KOPT-K1 (cell line): Measurements from ENCODE around the gene LGR4.

Experiments used
- H3K27ac ChIP-seq: fragments of 200-600 bp; sonication (generic); 2 replicates; pipeline ENCODE4 v1.5.1; 2016; ENCODE audit warnings: antibody characterized with exemption, mild to moderate bottlenecking, low read depth, low read length; ENCODE audit not compliant: poor library complexity, severe bottlenecking
- H3K36me3 ChIP-seq: fragments of 200-600 bp; sonication (generic); 2 replicates; pipeline ENCODE4 v1.5.1; 2017; ENCODE audit warnings: antibody characterized with exemption, mild to moderate bottlenecking, low read length, moderate library complexity; ENCODE audit not compliant: insufficient read depth
- H3K9me3 ChIP-seq: fragments of 200-600 bp; sonication (generic); 2 replicates; pipeline ENCODE4 v1.5.1; 2017; ENCODE audit warnings: antibody characterized with exemption, low read length, mild to moderate bottlenecking; ENCODE audit not compliant: insufficient read depth, poor library complexity, severe bottlenecking

LGR4 gene

GRCh38 chr11:27379449-27379848 is 93.1 kb downstream of the LGR4 start:
- Histone ChIP-seq H3K9me3 (no peaks in the 10 kb centered on the region), H3K27ac (no peak overlapping the region), H3K36me3 (no peaks in the 10 kb centered on the region)

- H3K27ac ChIP-seq, result no peak overlapping the region
- H3K36me3 ChIP-seq, result no peaks in the 10 kb centered on the region
- H3K9me3 ChIP-seq, result no peaks in the 10 kb centered on the region
These were observed 97.2 kb downstream of the LGR4 start for GRCh38 chr11:27375370-27375769.

GRCh38 chr11:27373856-27374602 is 98.6 kb downstream of the LGR4 start:
- no peaks in the 10 kb centered on the region for H3K36me3 ChIP-seq
- no peaks in the 10 kb centered on the region for H3K9me3 ChIP-seq
- no peak overlapping the region for H3K27ac ChIP-seq

GRCh38 chr11:27373392-27373791 is 99.2 kb downstream of the LGR4 start:
- no peak overlapping the region for H3K27ac ChIP-seq
- H3K36me3 ChIP-seq, result no peaks in the 10 kb centered on the region
- H3K9me3 ChIP-seq, result no peaks in the 10 kb centered on the region

- Histone ChIP-seq H3K27ac (no peak overlapping the region), H3K36me3 (no peaks in the 10 kb centered on the region), H3K9me3 (no peaks in the 10 kb centered on the region)
These were observed 100.4 kb downstream of the LGR4 start for GRCh38 chr11:27372164-27372563.

GRCh38 chr11:27371489-27371888 is 101.1 kb downstream of the LGR4 start:
- Histone ChIP-seq H3K36me3 (no peaks in the 10 kb centered on the region), H3K9me3 (no peaks in the 10 kb centered on the region), H3K27ac (no peak overlapping the region)

GRCh38 chr11:27370374-27370773 is 102.2 kb downstream of the LGR4 start:
- Histone ChIP-seq H3K36me3 (no peaks in the 10 kb centered on the region), H3K27ac (no peak overlapping the region), H3K9me3 (no peaks in the 10 kb centered on the region)

GRCh38 chr11:27367881-27368280 is 104.7 kb downstream of the LGR4 start:
- no peak overlapping the region for H3K27ac ChIP-seq
- no peaks in the 10 kb centered on the region for H3K9me3 ChIP-seq
- H3K36me3 ChIP-seq, result no peaks in the 10 kb centered on the region

- H3K36me3 ChIP-seq, result no peaks in the 10 kb centered on the region
- H3K27ac ChIP-seq, result peak overlapping the region; percentile 81
- H3K9me3 ChIP-seq, result no peaks in the 10 kb centered on the region
These were observed 108.9 kb downstream of the LGR4 start for GRCh38 chr11:27363576-27364117.

GRCh38 chr11:27362749-27363575 is 109.6 kb downstream of the LGR4 start, which contains the start of gene CCDC34:
TSS of gene CCDC34 (minus strand) at chr11:27363215. CDS start at chr11:27363194, 21 bp downstream.
- Histone ChIP-seq H3K36me3 (no peaks in the 10 kb centered on the region), H3K9me3 (no peaks in the 10 kb centered on the region), H3K27ac (peak within 1 kb of the TSS; percentile 81)

- H3K36me3 ChIP-seq, result no peaks in the 10 kb centered on the region
- H3K9me3 ChIP-seq, result no peaks in the 10 kb centered on the region
- peak overlapping the region; percentile 81 for H3K27ac ChIP-seq
These were observed 110.8 kb downstream of the LGR4 start for GRCh38 chr11:27361649-27362431.

GRCh38 chr11:27358296-27358695 is 114.3 kb downstream of the LGR4 start:
- Histone ChIP-seq H3K27ac (no peak overlapping the region), H3K36me3 (0 out of 2 replicates have a peak, but pooled peaks cover 6% of the 10 kb centered on the region), H3K9me3 (no peaks in the 10 kb centered on the region)

- Histone ChIP-seq H3K9me3 (no peaks in the 10 kb centered on the region), H3K27ac (no peak overlapping the region), H3K36me3 (peaks cover 12% of the 10 kb centered on the region; the same call in 1 of the 2 replicates)
These were observed 115.3 kb downstream of the LGR4 start for GRCh38 chr11:27357250-27357649.

- Histone ChIP-seq H3K9me3 (no peaks in the 10 kb centered on the region), H3K36me3 (peaks cover 15% of the 10 kb centered on the region; the same call in 1 of the 2 replicates), H3K27ac (no peak overlapping the region)
These were observed 115.9 kb downstream of the LGR4 start for GRCh38 chr11:27356624-27357222.
